GM10266 (cell line): ENCODE results near the gene GGT7.

ENCODE experiments used
- DNase-seq: peaks from one replicate; pipeline ENCODE4 v3.0.0; 2012; ENCODE audit errors: extremely low spot score
- TF ChIP-seq, protein P1 (sequence below): IDR thresholded peaks from 2 replicates; pipeline ENCODE4 v1.5.1; 2012; ENCODE audit warnings: mild to moderate bottlenecking, low read depth; ENCODE audit not compliant: control insufficient read depth, insufficient read depth; ENCODE audit errors: missing control alignments

Gene GGT7

GRCh38 chr20:34871966-34872621, 562 bp downstream of the GGT7 start:
- DNase-seq = no peak
- TF ChIP-seq, protein P1, sequence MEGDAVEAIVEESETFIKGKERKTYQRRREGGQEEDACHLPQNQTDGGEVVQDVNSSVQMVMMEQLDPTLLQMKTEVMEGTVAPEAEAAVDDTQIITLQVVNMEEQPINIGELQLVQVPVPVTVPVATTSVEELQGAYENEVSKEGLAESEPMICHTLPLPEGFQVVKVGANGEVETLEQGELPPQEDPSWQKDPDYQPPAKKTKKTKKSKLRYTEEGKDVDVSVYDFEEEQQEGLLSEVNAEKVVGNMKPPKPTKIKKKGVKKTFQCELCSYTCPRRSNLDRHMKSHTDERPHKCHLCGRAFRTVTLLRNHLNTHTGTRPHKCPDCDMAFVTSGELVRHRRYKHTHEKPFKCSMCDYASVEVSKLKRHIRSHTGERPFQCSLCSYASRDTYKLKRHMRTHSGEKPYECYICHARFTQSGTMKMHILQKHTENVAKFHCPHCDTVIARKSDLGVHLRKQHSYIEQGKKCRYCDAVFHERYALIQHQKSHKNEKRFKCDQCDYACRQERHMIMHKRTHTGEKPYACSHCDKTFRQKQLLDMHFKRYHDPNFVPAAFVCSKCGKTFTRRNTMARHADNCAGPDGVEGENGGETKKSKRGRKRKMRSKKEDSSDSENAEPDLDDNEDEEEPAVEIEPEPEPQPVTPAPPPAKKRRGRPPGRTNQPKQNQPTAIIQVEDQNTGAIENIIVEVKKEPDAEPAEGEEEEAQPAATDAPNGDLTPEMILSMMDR = no peak

GRCh38 chr20:34871320-34871926, 1.2 kb downstream of the GGT7 start:
- no peak for DNase-seq
- TF ChIP-seq, protein P1 = no peak

DNA sequence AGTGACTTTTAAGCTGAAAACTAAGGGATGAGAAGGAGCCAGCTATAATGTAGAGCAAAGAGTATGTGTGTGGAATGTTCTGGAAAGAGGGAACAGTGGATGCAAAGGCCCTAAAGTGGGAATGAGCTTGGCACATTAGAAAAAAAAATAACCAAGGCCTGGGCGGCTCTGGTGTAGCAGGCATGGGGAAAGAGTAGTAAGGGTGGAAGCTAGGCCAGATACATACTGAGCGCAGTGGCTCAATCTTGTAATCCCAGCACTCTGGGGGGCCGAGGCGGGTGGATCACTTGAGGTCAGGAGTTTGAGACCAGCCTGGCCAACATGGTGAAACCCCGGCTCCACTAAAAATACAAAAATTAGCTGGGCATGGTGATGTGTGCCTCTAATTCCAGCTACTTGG, 8.4 kb downstream of the GGT7 start:
- no peak for DNase-seq

DNA sequence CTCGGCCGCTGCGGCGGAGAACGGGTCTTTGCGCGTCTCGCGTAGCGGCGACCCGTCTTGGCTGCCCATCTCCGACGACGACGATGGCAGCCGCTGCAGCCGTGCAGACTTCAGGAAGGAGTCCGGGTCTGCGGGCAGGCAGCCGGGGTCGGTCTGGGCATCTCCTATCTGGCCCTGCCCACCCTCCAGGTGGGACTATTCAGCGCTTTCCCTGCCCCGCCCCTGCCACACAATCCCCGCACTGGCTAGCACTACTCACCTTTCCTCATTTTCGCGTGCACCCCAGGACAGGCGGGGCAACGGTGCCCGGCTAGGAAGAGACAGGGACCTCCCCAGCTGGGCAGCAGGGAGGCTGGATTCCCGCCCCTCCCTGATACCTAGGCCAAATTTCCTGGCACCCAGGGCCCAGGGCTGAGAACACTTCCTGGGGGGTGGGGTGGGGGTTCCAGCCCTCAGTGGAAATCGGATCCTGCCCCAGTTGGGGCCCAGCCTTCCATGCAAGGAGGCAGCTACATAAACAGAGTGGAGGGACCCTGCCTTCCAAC, 9.2 kb downstream of the GGT7 start:
- TF ChIP-seq, protein P1 = no peak
- DNase-seq = no peak

More for the DNA sequence above, 8.4 kb downstream of the GGT7 start:
- TF ChIP-seq, protein P1 = no peak

DNA sequence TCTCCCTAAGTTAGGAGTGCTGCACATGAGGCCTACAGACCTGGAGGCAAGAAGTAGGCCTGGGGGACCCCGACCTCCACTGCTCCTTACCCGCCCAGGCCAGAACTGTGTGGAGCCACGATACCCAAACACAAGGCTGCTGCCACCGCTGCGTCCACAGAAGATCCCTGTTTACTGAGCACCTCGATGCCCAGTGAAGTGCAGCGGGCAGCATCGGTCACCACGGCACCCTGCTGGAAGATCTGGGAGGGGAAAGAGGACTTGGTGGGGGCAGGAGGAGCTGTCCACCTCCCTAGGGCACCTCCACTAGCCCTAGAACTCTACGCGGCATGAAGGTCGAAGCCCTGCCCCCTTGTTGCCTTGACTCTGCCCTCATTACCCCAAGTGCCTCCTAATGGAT, 9.9 kb downstream of the GGT7 start:
- TF ChIP-seq, protein P1 = no peak
- DNase-seq = no peak

GRCh38 chr20:34861386-34862084, 11.1 kb downstream of the GGT7 start:
- TF ChIP-seq, protein P1 = no peak
- no peak for DNase-seq
